Small intestine (tissue), 7 donors: ENCODE measurements around the gene CCBE1. TPM values are rescaled to one million over a fixed set of nuclear protein-coding genes. Genes with fewer than 3 reads are reported as not detected.
A peak's percentile ranks its signal among the peaks of the same experiment; 100 is the strongest.

Experiments
- DNase-seq, 2 donors: peaks; one replicate each; pipeline versions ENCODE4 v3.0.0 to v3.0.0-alpha.2; 2013
- FAIRE-seq: peaks from 2 replicates; lab custom pipeline; 2012; peaks lifted over from hg19 to GRCh38; lab: Jason Lieb, UNC
- H3K27ac ChIP-seq, 3 donors: one replicate each; pipeline ENCODE4 v1.5.1; 2013; ENCODE audit warnings: low read length in 2 of 3, mild to moderate bottlenecking in 2 of 3, control low read depth in 1 of 3, inconsistent platforms in 1 of 3, low read depth in 1 of 3, moderate library complexity in 1 of 3
- H3K27me3 ChIP-seq, 3 donors: one replicate each; pipeline ENCODE4 v1.6.1; 2013; ENCODE audit warnings: low read length in 3 of 3, inconsistent platforms in 1 of 3; ENCODE audit not compliant: control insufficient read depth in 3 of 3, insufficient read depth in 3 of 3
- H3K36me3 ChIP-seq, 3 donors: one replicate each; pipeline ENCODE4 v1.6.1; 2013; ENCODE audit warnings: low read length in 3 of 3, inconsistent platforms in 1 of 3, low read depth in 1 of 3, mild to moderate bottlenecking in 1 of 3, moderate library complexity in 1 of 3; ENCODE audit not compliant: control insufficient read depth in 3 of 3, insufficient read depth in 2 of 3
- H3K4me1 ChIP-seq, 3 donors: one replicate each; pipeline ENCODE4 v1.6.1; 2013; ENCODE audit warnings: low read length in 2 of 3, inconsistent platforms in 1 of 3, low read depth in 1 of 3, mild to moderate bottlenecking in 1 of 3, moderate library complexity in 1 of 3; ENCODE audit not compliant: control insufficient read depth in 3 of 3, insufficient read depth in 2 of 3
- H3K4me3 ChIP-seq, 3 donors: one replicate each; pipeline ENCODE4 v1.5.1; 2013; ENCODE audit warnings: low read length in 3 of 3, control low read depth in 1 of 3, inconsistent platforms in 1 of 3, low read depth in 1 of 3, mild to moderate bottlenecking in 1 of 3, moderate library complexity in 1 of 3
- H3K9me3 ChIP-seq, 2 donors: one replicate each; pipeline ENCODE4 v1.6.1; 2013; ENCODE audit warnings: low read depth in 1 of 2, low read length in 1 of 2; ENCODE audit not compliant: control insufficient read depth in 2 of 2, insufficient read depth in 1 of 2
- WGBS, 3 donors: extraction: QIAGEN DNeasy Blood & Tissue Kit; methylation state at CpG; one replicate each; pipeline ENCODE4 v1.1.7; 2013; 5-methylcytosine and 5-hydroxymethylcytosine counted together
- polyA plus RNA-seq, 4 donors: library from polyadenylated mRNA; stranded (reverse) in 3 of 4; unstranded in 1 of 4; fragments of 200-250 nt in 3 of 4; fragments of 120-200 nt in 1 of 4; gene quantifications; one replicate each; pipeline versions ENCODE4 v1.2.1 to v1.2.3, GENCODE V29; 2013
- donor health status: healthy with polysubstance abuse.
- donor health status: control.
- donor health status: control.
- donor health status: Bipolar disorder and iron deficiency.
- donor health status: healthy.

The CCBE1 gene
- polyA plus RNA-seq, 4 donors: 0.27 to 1.3 (median 0.54) TPM; not detected in 1

- 11 to 16% (median 16%) methylated on average over 13 of the region's 13 CpGs for WGBS, 3 donors
- H3K4me1 ChIP-seq: no peaks in the 10 kb centered on the region
- no peak for FAIRE-seq
Measured at GRCh38 chr18:59402432-59403090, 294.7 kb downstream of the CCBE1 start.

GRCh38 chr18:59400407-59400806 is 296.8 kb downstream of the CCBE1 start:
- Histone ChIP-seq H3K36me3 (no peaks in the 10 kb centered on the region), H3K4me1 (no peaks in the 10 kb centered on the region), H3K27me3 (peaks cover 0 to 2% (median 0%) of the 10 kb centered on the region in 3 donors), H3K4me3 (no peak overlapping the region), H3K27ac (no peak overlapping the region), H3K9me3 (peaks cover 0 to 3% of the 10 kb centered on the region in 2 donors)
- 84 to 92% (median 87%) methylated on average over 6 of the region's 6 CpGs for WGBS, 3 donors
- DNase-seq: no peak
- FAIRE-seq: no peak

More at GRCh38 chr18:59402432-59403090, 294.7 kb downstream of the CCBE1 start:
- Histone ChIP-seq H3K36me3 (no peaks in the 10 kb centered on the region), H3K4me3 (no peak overlapping the region), H3K27ac (no peak overlapping the region), H3K9me3 (no peaks in the 10 kb centered on the region), H3K27me3 (peaks cover 0 to 2% (median 0%) of the 10 kb centered on the region in 3 donors)
- DNase-seq: peak; percentile 75 to 81

GRCh38 chr18:59395226-59396175 is 301.7 kb downstream of the CCBE1 start:
- H3K4me3 ChIP-seq: no peak overlapping the region
- H3K27ac ChIP-seq: no peak overlapping the region
- no peaks in the 10 kb centered on the region for H3K36me3 ChIP-seq
- DNase-seq (no peak), FAIRE-seq (no peak)
- peaks cover 0 to 4% (median 0%) of the 10 kb centered on the region in 3 donors for H3K27me3 ChIP-seq
- H3K9me3 ChIP-seq: peaks cover 0 to 3% of the 10 kb centered on the region in 2 donors
- 63 to 71% (median 69%) methylated on average over 10 of the region's 10 CpGs for WGBS, 3 donors
- no peaks in the 10 kb centered on the region for H3K4me1 ChIP-seq

- WGBS, 3 donors: 36 to 73% (median 46%) methylated on average over 3 of the region's 3 CpGs
- H3K27ac ChIP-seq: no peak overlapping the region
Measured at GRCh38 chr18:59393381-59393780, 303.8 kb downstream of the CCBE1 start.

GRCh38 chr18:59388817-59389216 is 308.4 kb downstream of the CCBE1 start:
- no peak for FAIRE-seq
- no peak overlapping the region for H3K4me3 ChIP-seq
- DNase-seq: no peak
- H3K27ac ChIP-seq: no peak overlapping the region
- 72 to 77% (median 74%) methylated on average over 4 of the region's 4 CpGs for WGBS, 3 donors
- no peaks in the 10 kb centered on the region for H3K4me1 ChIP-seq
- peaks cover 0 to 8% (median 2%) of the 10 kb centered on the region in 3 donors for H3K27me3 ChIP-seq
- no peaks in the 10 kb centered on the region for H3K9me3 ChIP-seq
- no peaks in the 10 kb centered on the region for H3K36me3 ChIP-seq

More at GRCh38 chr18:59393381-59393780, 303.8 kb downstream of the CCBE1 start:
- FAIRE-seq (no peak), DNase-seq (no peak)
- no peaks in the 10 kb centered on the region for H3K4me1 ChIP-seq
- peaks cover 0 to 3% of the 10 kb centered on the region in 2 donors for H3K9me3 ChIP-seq
- no peaks in the 10 kb centered on the region for H3K36me3 ChIP-seq
- peaks cover 0 to 6% (median 0%) of the 10 kb centered on the region in 3 donors for H3K27me3 ChIP-seq
- H3K4me3 ChIP-seq: no peak overlapping the region

- no peak for DNase-seq
Measured at GRCh38 chr18:59387687-59388565, 309.3 kb downstream of the CCBE1 start.

GRCh38 chr18:59386909-59387686 is 310.1 kb downstream of the CCBE1 start:
- no peak for FAIRE-seq
- Histone ChIP-seq H3K27me3 (peaks cover 0 to 4% (median 2%) of the 10 kb centered on the region in 3 donors), H3K9me3 (no peaks in the 10 kb centered on the region), H3K4me3 (no peak overlapping the region), H3K4me1 (no peaks in the 10 kb centered on the region), H3K27ac (no peak overlapping the region), H3K36me3 (no peaks in the 10 kb centered on the region)
- 78 to 83% (median 79%) methylated on average over 8 of the region's 8 CpGs for WGBS, 3 donors
- no peak for DNase-seq

More at GRCh38 chr18:59387687-59388565, 309.3 kb downstream of the CCBE1 start:
- Histone ChIP-seq H3K27ac (no peak overlapping the region), H3K4me3 (no peak overlapping the region), H3K4me1 (no peaks in the 10 kb centered on the region), H3K36me3 (no peaks in the 10 kb centered on the region), H3K27me3 (peaks cover 0 to 8% (median 2%) of the 10 kb centered on the region in 3 donors), H3K9me3 (no peaks in the 10 kb centered on the region)
- no peak for FAIRE-seq
- 72 to 77% (median 73%) methylated on average over 11 of the region's 11 CpGs for WGBS, 3 donors
